Measurements from ENCODE around the gene RALB.

Gene RALB, protein sequence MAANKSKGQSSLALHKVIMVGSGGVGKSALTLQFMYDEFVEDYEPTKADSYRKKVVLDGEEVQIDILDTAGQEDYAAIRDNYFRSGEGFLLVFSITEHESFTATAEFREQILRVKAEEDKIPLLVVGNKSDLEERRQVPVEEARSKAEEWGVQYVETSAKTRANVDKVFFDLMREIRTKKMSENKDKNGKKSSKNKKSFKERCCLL

DNA sequence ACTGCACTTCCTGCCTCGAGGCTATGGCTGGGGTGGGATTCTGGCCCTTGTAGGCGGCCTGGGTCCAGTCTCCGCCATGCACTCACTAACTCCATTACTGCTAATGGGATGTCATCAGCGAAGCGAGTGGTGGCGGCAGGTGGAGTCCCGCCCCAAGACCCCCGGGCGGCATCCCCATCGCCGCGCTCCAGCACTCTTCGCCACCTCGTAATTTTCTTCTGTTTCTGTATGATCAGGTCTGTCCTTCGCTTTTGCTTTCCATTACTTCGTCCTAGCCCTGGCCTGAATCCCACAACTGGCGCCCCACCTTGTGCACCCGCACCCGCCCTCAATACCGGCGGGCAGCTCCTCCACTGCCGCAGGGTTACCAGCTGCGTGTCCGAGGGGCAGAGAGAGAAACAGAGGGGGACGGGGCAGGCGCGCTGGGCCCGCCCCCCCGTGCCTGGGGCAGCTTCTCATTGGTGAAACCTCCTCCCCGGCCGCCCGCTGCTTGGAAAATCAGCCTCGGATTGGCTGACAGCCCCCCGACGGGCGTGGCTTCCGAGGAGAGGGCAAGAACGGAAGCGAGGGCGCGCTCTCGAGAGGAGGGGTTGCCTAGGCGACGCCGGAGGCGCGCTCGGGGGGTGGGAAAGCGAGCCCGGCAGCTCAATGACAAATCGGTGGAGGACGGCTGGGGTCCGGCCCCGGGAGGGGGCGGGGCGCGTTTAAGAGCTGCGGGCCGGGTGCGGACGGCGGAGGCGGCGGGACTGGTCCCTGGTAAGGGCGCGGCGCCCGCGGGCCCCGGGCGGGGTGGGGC, at the start of gene RALB:
Gene RALB (plus strand): TSS at position 628 of the 796 bp plus-strand sequence. CDS start 25,813 bp downstream, outside the sequence.
- Histone ChIP-seq H3K27ac (ENCODE audit: low read length) (peak within 1 kb of the TSS; percentile 58), H2AFZ (ENCODE audit: low read depth, low read length) (peak within 1 kb of the TSS; percentile 93)

DNA sequence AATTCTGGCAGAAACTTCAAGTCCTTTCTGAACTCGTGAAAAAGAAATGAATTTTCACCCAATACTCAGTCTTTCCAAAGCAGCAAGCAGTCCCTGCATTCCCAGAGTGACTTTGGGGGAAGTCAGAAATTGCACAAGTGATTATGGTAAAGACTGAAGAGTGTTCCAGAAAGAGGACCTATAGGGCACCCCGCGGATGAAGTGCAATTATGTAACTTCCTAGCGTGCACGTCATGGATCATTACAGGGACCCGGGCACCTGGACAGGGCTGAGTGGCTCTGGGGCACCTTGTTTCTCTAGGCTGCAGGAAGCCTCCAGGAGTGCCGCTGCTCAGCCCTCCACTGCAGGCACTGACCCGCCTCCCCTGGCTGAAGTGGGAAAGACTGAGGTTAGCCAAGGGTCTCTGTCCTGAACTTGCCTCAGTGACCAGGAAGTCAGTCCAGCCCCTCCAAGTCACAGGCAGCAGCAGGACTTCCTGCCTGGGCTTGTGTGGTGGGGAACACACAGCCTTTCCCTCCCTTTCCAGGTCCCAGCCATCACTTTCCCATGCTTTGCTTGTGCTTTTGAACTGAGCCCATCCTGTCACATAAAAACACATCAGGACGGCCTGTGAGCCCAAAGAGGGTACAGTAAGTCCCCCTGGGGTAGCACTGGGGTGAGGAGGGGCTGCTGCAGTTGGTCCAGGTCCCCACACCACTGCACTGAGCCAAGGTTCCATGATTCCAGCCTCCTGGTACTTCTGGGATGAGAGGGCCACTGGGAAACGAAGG, 49.2 kb upstream of the RALB start:
- ATAC-seq (ENCODE audit: insufficient read depth, low read depth) (no peak), DNase-seq (no peak)
- Histone ChIP-seq H4K20me1 (ENCODE audit: insufficient read depth, low read length) (no peaks in the 10 kb centered on the region), H2AFZ (ENCODE audit: low read depth, low read length) (no peak overlapping the region), H3K9me3 (ENCODE audit: insufficient read depth, low read length, severe bottlenecking) (no peaks in the 10 kb centered on the region), H3K4me1 (ENCODE audit: insufficient read depth, low read length) (no peaks in the 10 kb centered on the region), H3K4me3 (ENCODE audit: low read depth in 1 of 2, low read length in 2 of 2) (no peak overlapping the region), H3K27ac (ENCODE audit: low read length) (no peak overlapping the region), H3K79me2 (ENCODE audit: insufficient read depth, low read length) (no peaks in the 10 kb centered on the region), H3K9ac (ENCODE audit: low read depth, low read length) (no peak overlapping the region), H3K36me3 (ENCODE audit: insufficient read depth, low read length) (no peaks in the 10 kb centered on the region), H3K27me3 (ENCODE audit: insufficient read depth, low read length, poor library complexity) (no peaks in the 10 kb centered on the region), H3K4me2 (ENCODE audit: insufficient read depth, low read length) (no peak overlapping the region)
- no peak for TF ChIP-seq EZH2 (IDR thresholded peaks at IDR 0.05; ENCODE audit: borderline replicate concordance, low read depth, low read length, severe bottlenecking)
- TF ChIP-seq CTCF (IDR thresholded peaks at IDR 0.05; ENCODE audit: borderline replicate concordance, extremely low read depth, low read length, poor library complexity, severe bottlenecking) = no peak

More for the DNA sequence above, at the start of gene RALB:
- ATAC-seq (ENCODE audit: insufficient read depth, low read depth) (peak; percentile 93), DNase-seq (peak; percentile 99)
- peak within 1 kb of the TSS; percentile 99 for H3K4me2 ChIP-seq (ENCODE audit: insufficient read depth, low read length)
- no peaks in the 10 kb centered on the region for H3K36me3 ChIP-seq (ENCODE audit: insufficient read depth, low read length)
- TF ChIP-seq EZH2 (IDR thresholded peaks at IDR 0.05; ENCODE audit: borderline replicate concordance, low read depth, low read length, severe bottlenecking) = no peak
- no peak for TF ChIP-seq CTCF (IDR thresholded peaks at IDR 0.05; ENCODE audit: borderline replicate concordance, extremely low read depth, low read length, poor library complexity, severe bottlenecking)
- H3K27me3 ChIP-seq (ENCODE audit: insufficient read depth, low read length, poor library complexity) = peaks cover 12% of the 10 kb centered on the region
- peak within 1 kb of the TSS; percentile 72 for H3K9ac ChIP-seq (ENCODE audit: low read depth, low read length)
- H4K20me1 ChIP-seq (ENCODE audit: insufficient read depth, low read length) = no peaks in the 10 kb centered on the region
- peaks cover 29% of the 10 kb centered on the region for H3K4me1 ChIP-seq (ENCODE audit: insufficient read depth, low read length)
- no peaks in the 10 kb centered on the region for H3K9me3 ChIP-seq (ENCODE audit: insufficient read depth, low read length, severe bottlenecking)
- peak within 1 kb of the TSS; percentile 68 to 80 for H3K4me3 ChIP-seq (ENCODE audit: low read depth in 1 of 2, low read length in 2 of 2)
- peaks cover 11% of the 10 kb centered on the region for H3K79me2 ChIP-seq (ENCODE audit: insufficient read depth, low read length)

DNA sequence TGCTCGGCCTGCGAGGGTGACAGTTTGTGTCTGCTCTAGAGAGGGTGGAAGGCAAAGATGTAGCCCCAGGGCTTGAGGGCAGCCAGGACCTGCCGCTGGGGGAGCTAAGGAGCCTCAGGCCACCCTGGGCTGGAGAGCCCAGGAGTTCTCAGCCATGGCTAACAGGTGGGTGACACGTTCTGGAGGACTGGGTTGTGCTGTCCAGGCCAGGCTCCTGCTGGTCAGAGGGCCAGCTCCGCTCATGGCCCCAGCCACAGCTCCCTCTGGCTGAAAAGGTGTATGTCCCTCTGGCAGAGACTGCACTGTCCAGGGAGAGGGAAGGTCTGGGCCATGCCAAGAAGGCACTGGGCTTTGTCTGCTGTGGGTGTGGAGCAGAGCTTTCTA, 48.6 kb upstream of the RALB start:
- H3K79me2 ChIP-seq (ENCODE audit: insufficient read depth, low read length) = no peaks in the 10 kb centered on the region
- ATAC-seq (ENCODE audit: insufficient read depth, low read depth) (no peak), DNase-seq (no peak)
- no peak overlapping the region for H3K9ac ChIP-seq (ENCODE audit: low read depth, low read length)
- TF ChIP-seq EZH2 (IDR thresholded peaks at IDR 0.05; ENCODE audit: borderline replicate concordance, low read depth, low read length, severe bottlenecking) (no peak), CTCF (IDR thresholded peaks at IDR 0.05; ENCODE audit: borderline replicate concordance, extremely low read depth, low read length, poor library complexity, severe bottlenecking) (no peak)
- no peak overlapping the region for H3K27ac ChIP-seq (ENCODE audit: low read length)
- H3K4me3 ChIP-seq (ENCODE audit: low read depth in 1 of 2, low read length in 2 of 2) = no peak overlapping the region
- no peak overlapping the region for H3K4me2 ChIP-seq (ENCODE audit: insufficient read depth, low read length)
- H3K9me3 ChIP-seq (ENCODE audit: insufficient read depth, low read length, severe bottlenecking) = no peaks in the 10 kb centered on the region
- no peaks in the 10 kb centered on the region for H3K36me3 ChIP-seq (ENCODE audit: insufficient read depth, low read length)
- H4K20me1 ChIP-seq (ENCODE audit: insufficient read depth, low read length) = no peaks in the 10 kb centered on the region
- H2AFZ ChIP-seq (ENCODE audit: low read depth, low read length) = no peak overlapping the region
- H3K27me3 ChIP-seq (ENCODE audit: insufficient read depth, low read length, poor library complexity) = no peaks in the 10 kb centered on the region
- H3K4me1 ChIP-seq (ENCODE audit: insufficient read depth, low read length) = no peaks in the 10 kb centered on the region
